ENCODE data around the gene ZNF335. TPM values are rescaled to one million over a fixed set of nuclear protein-coding genes. Genes with fewer than 3 reads are reported as not detected.

ZNF335 gene
- total and polyA plus RNA-seq, 2 of the 8 experiments (the other 6 are each of a cell fraction or from before 2014, with no cell fraction given): 12.4 to 14.6 TPM

DNA sequence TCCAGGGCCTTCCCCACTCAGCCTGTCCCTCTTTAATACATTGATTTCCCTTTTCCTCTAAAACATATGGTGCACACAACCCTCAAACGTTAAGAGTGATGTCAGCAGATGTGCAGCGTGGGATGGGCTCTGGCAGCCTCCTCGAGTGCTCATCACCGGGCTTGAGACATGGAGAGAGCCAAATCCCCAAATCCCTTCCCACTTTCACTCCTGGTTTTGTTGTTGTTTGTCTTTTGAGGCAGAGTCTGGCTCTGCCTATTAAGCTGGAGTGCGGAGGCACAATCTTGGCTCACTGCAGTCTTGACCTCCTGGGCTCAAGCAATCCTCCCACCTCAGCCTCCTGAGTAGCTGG is 54.2 kb downstream of the ZNF335 start:
- Histone ChIP-seq H3K79me1 (ENCODE audit: low read depth, low read length) (no peaks in the 10 kb centered on the region), H4K91ac (replicated peaks; ENCODE audit: insufficient read length, low read length) (no peak overlapping the region), H4K5ac (ENCODE audit: insufficient read length, low read depth, low read length) (no peak overlapping the region), H3K56ac (replicated peaks; ENCODE audit: insufficient read length, low read depth, low read length) (no peak overlapping the region), H3K36me3 (ENCODE audit: control insufficient read depth in 2 of 4, insufficient read depth in 4 of 4, low read length in 3 of 4) (no peaks in the 10 kb centered on the region), H2BK12ac (ENCODE audit: low read depth, low read length) (no peak overlapping the region), H3K79me2 (ENCODE audit: control insufficient read depth in 1 of 2, insufficient read depth in 2 of 2, low read length in 2 of 2) (no peaks in the 10 kb centered on the region), H3K23me2 (ENCODE audit: low read depth, low read length) (no peaks in the 10 kb centered on the region), H2BK15ac (ENCODE audit: low read length) (no peak overlapping the region), H2BK5ac (ENCODE audit: low read depth, low read length) (no peak overlapping the region), H2AK5ac (ENCODE audit: low read depth, low read length) (no peak overlapping the region), H3K4ac (replicated peaks; ENCODE audit: insufficient read length, low read depth, low read length) (no peak overlapping the region), H2AFZ (ENCODE audit: low read length) (no peak overlapping the region), H3K4me1 (replicated peaks in 1 of 4; ENCODE audit: control insufficient read depth in 3 of 4, insufficient read depth in 4 of 4, low read length in 3 of 4) (peaks cover 0 to 3% (median 0%) of the 10 kb centered on the region in 4 experiments; a peak in 1 of 7 replicates), H3K9me3 (ENCODE audit: insufficient read depth in 2 of 2, low read depth in 1 of 2, low read length in 1 of 2) (no peaks in the 10 kb centered on the region), H3K4me3 (ENCODE audit: extremely low read depth in 1 of 4, insufficient read depth in 2 of 4, low read depth in 3 of 4, low read length in 4 of 4) (no peak overlapping the region), H3K9ac (replicated peaks in 1 of 4; ENCODE audit: extremely low read depth in 1 of 4, low read depth in 3 of 4, low read length in 3 of 4) (no peak overlapping the region), H3K18ac (ENCODE audit: extremely low read depth, low read length) (no peak overlapping the region), H3K4me2 (ENCODE audit: insufficient read depth in 1 of 2, low read depth in 2 of 2, low read length in 2 of 2) (no peak overlapping the region), H2BK120ac (replicated peaks; ENCODE audit: low read depth, low read length) (no peak overlapping the region), H3K27me3 (replicated peaks in 1 of 4; ENCODE audit: control insufficient read depth in 3 of 4, extremely low read depth in 1 of 4, insufficient read depth in 3 of 4, low read length in 3 of 4) (no peaks in the 10 kb centered on the region), H3K27ac (ENCODE audit: low read depth, low read length) (no peak overlapping the region), H2BK20ac (ENCODE audit: low read length) (no peak overlapping the region), H3K14ac (ENCODE audit: insufficient read length) (no peak overlapping the region), H4K8ac (ENCODE audit: extremely low read depth, insufficient read depth, low read length) (no peak overlapping the region), H4K20me1 (replicated peaks in 1 of 2; ENCODE audit: control insufficient read depth in 1 of 2, insufficient read depth in 2 of 2, low read length in 2 of 2) (no peaks in the 10 kb centered on the region), H3K23ac (ENCODE audit: insufficient read length) (no peak overlapping the region)
- ChIA-PET CTCF (ENCODE audit: partially characterized antibody) (interaction anchor here (1.1 kb wide), 1 partner anchor 16 kb away, joined by 4 read pairs; no protein-coding TSS in a partner anchor), POLR2A (ENCODE audit: partially characterized antibody) (interaction anchor here (1.0 to 11.8 kb wide), 4 partner anchors 9 to 16 kb away, joined by 3 to 165 read pairs (median 5); partner anchors contain the start of gene PCIF1)
- WGBS, 2 experiments (ENCODE audit: extremely low coverage in 1 of 2, insufficient coverage in 1 of 2, insufficient read length in 1 of 2, insufficient replicate concordance in 2 of 2, low coverage in 1 of 2, low lambda C conversion rate in 2 of 2, missing lambda C conversion rate in 1 of 2): 94% methylated on average over 5 of the region's 5 CpGs; no CpG with 5 or more reads in 1 of the 2 experiments
- no peak for TF ChIP-seq POLR2AphosphoS5 (IDR thresholded peaks at IDR 0.05; ENCODE audit: low read depth, low read length)
- TF ChIP-seq KDM5A (IDR thresholded peaks at IDR 0.05; ENCODE audit: low read length): no peak
- no peak for TF ChIP-seq GABPA (IDR thresholded peaks at IDR 0.05; ENCODE audit: borderline replicate concordance, insufficient read depth, low read length)
- TF ChIP-seq CREB1 (IDR thresholded peaks at IDR 0.05): no peak
- DNase-seq (ENCODE audit: low read depth in 1 of 2, low spot score in 2 of 2) (no peak), FAIRE-seq (no peak)

All from H1 (cell line).